GM23338 (cell line): Measurements from ENCODE around the gene UHMK1. TPM values are rescaled to one million over a fixed set of nuclear protein-coding genes. Genes with fewer than 3 reads are reported as not detected.

Experiments used
- polyA plus RNA-seq: library from polyadenylated mRNA; unstranded; fragments of >200 nt; fragmentation: Nextera tagmentation; extraction: Ambion mirVana; gene quantifications from 2 replicates; pipeline ENCODE4 v1.2.1, GENCODE V29; 2016
- small RNA-seq: library from RNA; depleted of rRNA; stranded (forward); fragments of <200 nt; gene quantifications from one replicate; pipeline ENCODE3, GENCODE V24; 2014; ENCODE audit warnings: low replicate concordance
- total RNA-seq: library from RNA; depleted of rRNA; stranded (reverse); fragments of >200 nt; shearing (Covaris generic); gene quantifications from 2 replicates; pipeline ENCODE4 v1.2.3, GENCODE V29; 2014; rRNA removed

UHMK1 gene
- total and polyA plus RNA-seq, 2 experiments from 2014 or later: 8.6 to 28.3 TPM

Small RNA genes lying within 50 kb of the gene (small RNA-seq; reads per million reads assigned to genes)
- not detected for gene UQCRBP2

Other genes starting within 250 kb of the UHMK1 start
- not detected in 2 replicates for gene SPATA46, start 121.0 kb upstream of the UHMK1 start, total RNA-seq
- gene SPATA46, start 121.0 kb upstream of the UHMK1 start, polyA plus RNA-seq: not detected in 2 replicates
- 7.9 and 12.5 TPM in 2 replicates for gene C1orf226, start 116.1 kb upstream of the UHMK1 start, total RNA-seq
- 2.3 and 2.7 TPM in 2 replicates for gene C1orf226, start 116.1 kb upstream of the UHMK1 start, polyA plus RNA-seq
- gene SH2D1B, start 85.7 kb upstream of the UHMK1 start, total RNA-seq: not detected in 2 replicates
- not detected in 2 replicates for gene SH2D1B, start 85.7 kb upstream of the UHMK1 start, polyA plus RNA-seq
- 32.9 and 33.3 TPM in 2 replicates for gene UAP1, start 63.9 kb downstream of the UHMK1 start, total RNA-seq
- gene UAP1, start 63.9 kb downstream of the UHMK1 start, polyA plus RNA-seq: 24.0 and 26.7 TPM in 2 replicates
- 1.7 and 1.8 TPM in 2 replicates for gene DDR2, start 134.6 kb downstream of the UHMK1 start, total RNA-seq
- gene DDR2, start 134.6 kb downstream of the UHMK1 start, polyA plus RNA-seq: 0.26 and 0.66 TPM in 2 replicates